GM12891 (cell line): Measurements from ENCODE around the gene FERMT1.
A peak's percentile ranks its signal among the peaks of the same experiment; 100 is the strongest.

ENCODE experiments used
- DNase-seq: peaks from one replicate; pipeline ENCODE4 v3.0.0; 2011; ENCODE audit warnings: low spot score; ENCODE audit not compliant: insufficient read length
- FAIRE-seq: peaks from 2 replicates; lab custom pipeline; 2011; peaks lifted over from hg19 to GRCh38; lab: Jason Lieb, UNC
- PAX5 ChIP-seq: IDR thresholded peaks from 2 replicates; pipeline ENCODE4 v1.6.1; 2011; ENCODE audit warnings: low read length, moderate library complexity, mild to moderate bottlenecking; ENCODE audit not compliant: insufficient read depth, severe bottlenecking
- POLR2A ChIP-seq: IDR thresholded peaks from 2 replicates; pipeline ENCODE4 v1.6.1; 2011; ENCODE audit warnings: low read depth, low read length, control low read depth
- POLR2AphosphoS5 ChIP-seq: IDR thresholded peaks from 2 replicates; pipeline ENCODE4 v1.6.1; 2011; ENCODE audit warnings: low read depth, low read length, control low read depth
- POU2F2 ChIP-seq: IDR thresholded peaks from 2 replicates; pipeline ENCODE4 v1.6.1; 2011; ENCODE audit warnings: low read depth, mild to moderate bottlenecking, control low read depth, low read length, moderate library complexity
- SPI1 ChIP-seq: IDR thresholded peaks from 2 replicates; pipeline ENCODE4 v1.6.1; 2011; ENCODE audit warnings: low read depth, low read length, control low read depth
- TAF1 ChIP-seq: IDR thresholded peaks from 2 replicates; pipeline ENCODE4 v1.6.1; 2011; ENCODE audit warnings: low read depth, low read length, control low read depth

Gene FERMT1

DNA sequence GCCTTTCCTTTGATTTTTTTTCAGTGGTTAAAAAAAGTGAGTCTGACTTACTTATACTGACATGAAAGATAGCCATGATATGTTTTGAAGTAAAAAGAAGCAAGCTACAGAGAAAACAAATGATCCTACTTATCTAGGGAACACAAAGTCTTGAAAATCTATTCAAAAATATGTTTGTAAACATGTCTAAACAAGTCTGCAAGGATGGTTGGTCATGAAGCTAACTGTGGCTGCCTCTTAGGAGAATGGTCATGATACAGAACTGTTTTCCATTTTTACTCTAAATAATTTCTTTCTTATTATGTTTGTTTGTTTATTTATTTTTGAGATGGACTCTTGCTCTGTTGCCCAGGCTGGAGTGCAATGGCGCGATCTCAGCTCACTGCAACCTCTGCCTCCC, 21.5 kb downstream of the FERMT1 start:
- DNase-seq = no peak
- TF ChIP-seq POLR2AphosphoS5 = no peak
- TF ChIP-seq PAX5 = no peak
- TF ChIP-seq POLR2A = no peak
- TF ChIP-seq SPI1 = no peak
- TF ChIP-seq POU2F2 = no peak
- TF ChIP-seq TAF1 = no peak
- no peak for FAIRE-seq

DNA sequence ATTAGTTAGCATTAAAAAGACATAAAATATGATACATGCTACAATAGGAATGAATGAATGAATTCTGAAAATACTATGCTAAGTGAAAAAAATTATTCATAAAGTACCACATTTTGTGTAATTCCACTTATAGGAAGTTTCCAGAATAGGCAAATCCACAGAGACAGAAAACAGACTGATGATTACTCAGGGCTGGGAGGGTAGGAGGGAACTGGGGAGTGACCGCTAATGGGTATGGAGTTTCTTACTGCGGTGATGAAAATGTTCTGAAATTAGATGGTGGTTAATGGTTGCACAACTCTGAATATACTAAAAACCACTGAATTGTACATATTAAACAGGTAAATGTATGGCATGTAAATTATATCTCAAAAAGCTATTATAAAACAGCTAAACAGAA, 22.6 kb downstream of the FERMT1 start:
- DNase-seq = no peak
- no peak for FAIRE-seq
- TF ChIP-seq POLR2A = no peak
- no peak for TF ChIP-seq SPI1
- no peak for TF ChIP-seq POLR2AphosphoS5
- TF ChIP-seq PAX5 = no peak
- TF ChIP-seq TAF1 = no peak

DNA sequence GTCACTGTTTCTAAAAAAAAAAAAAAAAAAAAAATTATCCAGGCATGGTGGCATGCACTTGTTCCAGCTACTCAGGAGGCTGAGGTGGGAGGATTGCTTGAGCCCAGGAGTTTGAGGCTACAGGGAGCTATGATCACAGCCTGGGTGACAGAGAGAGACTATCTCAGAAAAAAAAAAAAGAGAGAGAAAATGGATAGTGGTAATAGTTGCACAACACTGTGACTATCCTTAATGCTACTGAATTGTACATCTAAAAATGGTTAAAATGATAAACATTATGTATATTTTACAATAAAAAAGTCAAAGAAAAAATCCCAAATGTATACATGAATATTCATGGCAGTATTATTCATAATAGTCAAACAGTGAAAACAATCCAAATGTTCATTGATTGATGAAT, 23.0 kb downstream of the FERMT1 start:
- no peak for FAIRE-seq

DNA sequence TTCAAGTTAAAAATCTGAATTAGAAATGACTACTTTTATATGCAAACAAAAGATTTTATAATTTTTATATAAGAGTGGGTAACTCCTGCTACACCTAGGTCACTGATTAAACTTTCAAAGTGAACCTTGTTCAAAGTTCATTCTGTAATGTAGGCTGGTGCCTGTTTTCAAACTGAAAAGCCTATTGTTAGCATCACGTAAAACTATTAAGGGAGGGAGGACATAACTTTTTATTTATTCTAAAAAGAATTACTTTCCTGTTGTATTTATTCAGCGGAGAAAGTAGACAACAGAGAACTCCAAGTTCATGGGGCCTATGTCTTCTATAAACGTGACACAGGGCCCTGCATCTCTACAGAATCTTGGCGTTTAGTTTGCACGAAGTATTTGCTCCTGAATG, 27.4 kb downstream of the FERMT1 start:
- TF ChIP-seq POLR2AphosphoS5 = no peak
- TF ChIP-seq SPI1 = no peak
- TF ChIP-seq POU2F2 = no peak
- TF ChIP-seq POLR2A = no peak
- no peak for TF ChIP-seq PAX5
- no peak for TF ChIP-seq TAF1
- DNase-seq (no peak), FAIRE-seq (no peak)

More for the DNA sequence above, 23.0 kb downstream of the FERMT1 start:
- TF ChIP-seq POU2F2 = no peak
- TF ChIP-seq TAF1 = no peak
- no peak for TF ChIP-seq PAX5
- DNase-seq = no peak

DNA sequence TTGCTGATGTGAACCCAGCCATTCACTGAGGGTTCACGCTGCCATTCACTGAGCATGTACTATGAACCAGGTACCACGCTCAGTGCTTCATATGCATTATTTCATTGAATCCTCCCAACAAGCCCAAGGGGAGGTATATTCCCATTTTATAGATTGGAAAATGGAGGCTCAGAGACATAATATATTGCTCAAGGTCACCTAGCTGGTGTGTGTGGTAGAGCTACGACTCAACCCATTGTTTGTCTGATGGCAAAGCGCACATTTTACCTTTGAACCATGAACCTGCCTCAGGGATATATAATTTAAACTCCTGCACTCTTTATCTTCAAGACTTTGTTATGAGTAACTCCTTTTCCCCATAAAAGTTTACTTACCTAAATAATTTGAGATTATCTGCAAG, 28.3 kb downstream of the FERMT1 start:
- FAIRE-seq (no peak), DNase-seq (no peak)
- TF ChIP-seq POLR2A (no peak), SPI1 (no peak), POU2F2 (no peak), PAX5 (no peak), POLR2AphosphoS5 (no peak), TAF1 (no peak)

DNA sequence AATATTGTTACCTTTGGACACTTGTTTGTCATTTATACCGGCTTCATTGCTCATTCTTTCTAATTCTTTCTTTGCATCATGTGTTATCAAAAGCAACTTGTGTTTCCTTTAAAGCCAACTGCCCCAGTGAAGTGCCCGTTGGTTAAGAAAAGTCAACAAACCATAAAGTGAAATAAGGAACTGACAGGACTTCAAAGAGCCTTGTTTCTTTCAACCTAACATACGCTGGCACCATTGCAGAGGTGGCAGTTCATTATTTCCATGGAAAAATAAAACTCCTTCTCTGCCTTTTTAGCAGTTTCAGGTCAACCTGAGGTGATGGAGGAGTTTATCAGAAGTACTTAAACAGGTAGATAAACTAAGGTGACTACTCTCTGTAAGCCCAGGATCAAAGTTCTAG, 28.8 kb downstream of the FERMT1 start:
- TF ChIP-seq PAX5 (no peak), SPI1 (peak; percentile 40), POU2F2 (no peak), TAF1 (no peak)
- DNase-seq (no peak), FAIRE-seq (no peak)

DNA sequence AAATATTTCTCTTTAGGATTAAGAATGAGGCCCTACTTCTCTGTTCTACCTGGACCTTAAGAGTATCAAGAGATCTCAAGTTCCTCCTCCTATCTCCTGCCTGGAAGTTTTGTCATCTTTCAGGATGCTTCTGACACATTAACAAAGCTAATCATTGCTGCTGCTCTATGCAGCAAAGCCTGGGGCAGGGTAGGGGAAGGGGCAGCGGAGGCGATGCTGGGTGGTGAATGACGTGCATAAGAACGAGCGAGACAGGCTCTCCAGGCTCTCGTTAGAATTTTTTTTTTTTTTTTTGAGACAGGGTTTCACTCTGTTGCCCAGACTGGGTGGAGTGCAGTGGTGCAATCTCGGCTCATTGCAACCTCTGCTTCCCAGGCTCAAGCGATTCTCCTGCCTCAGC, 31.2 kb downstream of the FERMT1 start:
- FAIRE-seq (no peak), DNase-seq (no peak)
- TF ChIP-seq POLR2AphosphoS5 = no peak
- TF ChIP-seq POU2F2 = no peak
- no peak for TF ChIP-seq POLR2A
- no peak for TF ChIP-seq PAX5
- TF ChIP-seq SPI1 = no peak
- TF ChIP-seq TAF1 = no peak

DNA sequence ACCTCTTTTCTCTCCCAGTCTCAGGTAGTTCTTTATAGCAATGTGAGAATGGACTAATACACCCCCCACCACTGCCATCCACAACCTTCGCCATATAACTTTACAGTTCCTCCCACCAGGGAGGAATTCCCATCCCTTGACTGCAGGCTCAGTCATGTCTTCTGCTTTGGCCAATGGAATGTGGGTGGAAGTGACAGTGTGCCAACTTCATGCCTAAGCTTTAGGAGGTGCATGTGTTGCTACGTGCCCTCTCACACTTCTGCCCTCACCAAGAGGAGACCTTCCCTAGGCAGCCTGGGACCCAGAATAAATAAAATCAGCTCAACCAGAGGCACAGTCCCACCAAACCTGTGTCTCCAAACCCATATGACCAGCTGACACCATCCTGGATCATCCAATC, 36.0 kb downstream of the FERMT1 start:
- TF ChIP-seq POLR2A (no peak), POLR2AphosphoS5 (no peak), SPI1 (no peak), PAX5 (no peak), TAF1 (no peak), POU2F2 (no peak)
- DNase-seq = no peak
- FAIRE-seq = no peak

DNA sequence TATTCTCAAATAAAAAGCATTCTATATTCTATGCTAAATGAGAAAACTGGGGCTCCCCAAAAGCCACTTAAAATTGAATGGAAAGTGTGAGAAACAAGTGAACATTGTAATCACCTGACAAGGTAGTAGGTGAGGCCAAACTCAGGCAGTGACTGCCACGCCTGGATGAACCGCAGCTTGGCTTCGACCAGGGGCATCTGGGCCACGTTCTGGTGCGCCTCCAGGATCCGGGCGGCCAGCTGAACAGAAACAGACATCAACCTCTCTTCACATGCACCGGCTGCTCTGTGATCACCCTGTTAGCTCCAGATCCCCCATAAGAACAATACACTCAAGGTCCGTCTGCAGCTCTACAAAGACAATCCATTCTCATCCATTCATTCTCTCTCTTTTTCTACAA, 38.9 kb downstream of the FERMT1 start:
- no peak for DNase-seq
- TF ChIP-seq POLR2AphosphoS5 (no peak), POU2F2 (no peak), TAF1 (no peak), SPI1 (no peak), POLR2A (no peak), PAX5 (no peak)
- no peak for FAIRE-seq

DNA sequence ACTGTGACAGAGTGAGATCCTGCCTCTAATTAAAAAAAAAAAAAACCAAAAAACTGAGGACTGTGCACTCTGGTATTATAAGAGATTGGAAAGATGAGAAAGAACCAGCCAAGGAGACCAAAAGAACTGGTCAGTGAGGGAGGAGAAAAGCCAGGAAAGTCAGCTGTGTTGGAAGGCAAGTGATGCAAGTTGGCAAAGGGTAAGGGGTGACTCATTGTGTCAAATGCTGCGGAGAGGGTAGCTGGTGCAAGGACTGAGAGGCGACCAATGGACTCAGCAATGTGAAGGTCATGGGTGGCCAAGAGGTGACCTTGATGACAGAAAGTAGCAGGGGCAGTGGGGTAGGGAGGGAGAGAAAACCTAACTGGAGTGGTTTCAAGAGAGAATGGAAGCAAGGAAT, 41.6 kb downstream of the FERMT1 start:
- FAIRE-seq (no peak), DNase-seq (no peak)
- no peak for TF ChIP-seq POLR2AphosphoS5
- TF ChIP-seq PAX5 = no peak
- no peak for TF ChIP-seq SPI1
- TF ChIP-seq POLR2A = no peak
- TF ChIP-seq POU2F2 = no peak
- no peak for TF ChIP-seq TAF1
